SH-SY5Y (cell line): ENCODE measurements around the gene TGM5.
A peak's percentile ranks its signal among the peaks of the same experiment; 100 is the strongest.

Experiments used
- GATA2 ChIP-seq: IDR thresholded peaks from 2 replicates; pipeline ENCODE4 v1.6.1; 2011; ENCODE audit warnings: mild to moderate bottlenecking, low read depth, low read length
- GATA3 ChIP-seq: IDR thresholded peaks from 2 replicates; pipeline ENCODE4 v1.6.1; 2011; ENCODE audit warnings: low read depth, mild to moderate bottlenecking, low read length, moderate library complexity

The TGM5 gene

DNA sequence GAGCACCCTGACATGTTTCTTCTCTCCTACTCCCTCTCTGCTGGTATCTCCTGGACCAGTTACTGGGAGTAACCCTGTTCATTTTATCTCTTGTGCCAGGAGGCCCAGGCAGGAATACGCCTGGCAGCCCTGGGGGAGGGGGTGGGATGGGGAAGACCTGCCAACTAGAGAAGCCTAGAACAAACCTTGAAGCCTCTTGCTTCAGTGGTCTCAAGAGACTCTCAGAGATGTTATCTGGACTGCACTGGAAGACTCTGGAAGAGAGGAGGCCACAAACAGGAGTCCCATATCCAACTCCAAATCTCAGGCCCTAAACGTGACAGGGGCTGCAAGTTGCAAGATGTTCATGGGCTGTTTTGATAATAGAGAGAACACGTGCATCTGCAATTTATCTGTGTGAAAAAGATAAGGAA, 45.7 kb downstream of the TGM5 start, which contains the start of gene EPB42:
TSS of gene EPB42 (minus strand) at position 28 of the 413 bp plus-strand sequence. CDS start 193 bp downstream, outside the sequence.
- TF ChIP-seq GATA3 (no peak), GATA2 (no peak)

GRCh38 chr15:43219929-43220928, 46.5 kb downstream of the TGM5 start:
- no peak for TF ChIP-seq GATA3
- TF ChIP-seq GATA2, result no peak

- TF ChIP-seq GATA2 (peak; percentile 70), GATA3 (no peak)
Measured at GRCh38 chr15:43218908-43219706, 47.6 kb downstream of the TGM5 start.

DNA sequence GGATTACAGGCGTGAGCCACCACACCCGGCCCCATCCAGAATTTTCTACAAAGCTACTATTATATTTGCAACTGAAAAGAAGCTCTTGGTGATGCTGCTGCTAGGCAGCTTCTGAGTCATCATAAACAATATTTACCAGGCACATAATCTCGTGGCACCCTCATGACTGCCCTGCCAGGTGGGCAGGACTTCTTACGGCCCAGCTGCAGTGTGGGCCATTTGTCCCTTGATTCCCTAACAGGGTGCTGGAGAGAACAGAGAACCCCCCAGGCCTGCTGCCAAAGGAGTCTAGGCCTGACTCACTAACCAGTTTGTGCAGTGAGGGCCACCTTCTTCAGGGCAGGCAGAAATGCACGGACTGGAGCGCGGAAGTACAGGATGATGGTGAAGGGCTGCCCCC, 50.8 kb downstream of the TGM5 start:
- TF ChIP-seq GATA3, result no peak
- TF ChIP-seq GATA2, result no peak

DNA sequence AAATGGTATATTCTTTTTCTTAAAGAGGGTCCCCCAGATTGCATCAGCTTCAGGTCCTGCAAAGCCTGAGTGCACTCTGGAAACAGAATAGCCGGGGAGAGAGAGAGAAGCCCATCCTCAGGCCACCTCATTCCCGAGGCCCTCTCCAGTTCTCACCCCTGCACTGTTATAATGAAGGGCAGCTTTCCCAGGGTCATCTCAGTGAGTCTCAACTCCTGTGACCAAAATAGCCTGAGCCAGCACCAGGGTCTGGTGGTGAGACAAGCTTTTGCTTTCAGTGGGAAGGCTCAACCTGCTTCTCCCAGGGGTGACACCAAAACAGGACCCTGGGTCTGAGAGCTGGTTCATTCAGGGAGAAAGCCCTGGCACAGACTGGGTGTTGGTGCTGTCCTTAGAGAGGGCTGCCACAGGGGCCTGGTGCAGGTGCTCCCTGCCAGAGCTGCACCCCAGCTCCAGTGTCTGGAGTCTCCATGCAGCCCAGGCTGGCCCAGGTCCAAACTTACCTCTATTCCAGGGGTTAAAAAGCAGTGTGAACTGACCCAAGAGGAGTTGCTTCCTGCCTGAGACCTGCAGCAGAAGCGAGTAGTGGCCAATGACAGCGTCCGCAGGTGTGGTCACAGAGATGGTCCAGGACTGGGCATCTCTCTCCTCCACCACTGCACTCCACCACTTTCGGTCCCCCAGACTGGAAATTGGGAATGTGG, 52.0 kb downstream of the TGM5 start:
- TF ChIP-seq GATA3, result no peak
- TF ChIP-seq GATA2, result no peak

- TF ChIP-seq GATA2, result no peak
- no peak for TF ChIP-seq GATA3
Measured at GRCh38 chr15:43214169-43214568, 52.6 kb downstream of the TGM5 start.

DNA sequence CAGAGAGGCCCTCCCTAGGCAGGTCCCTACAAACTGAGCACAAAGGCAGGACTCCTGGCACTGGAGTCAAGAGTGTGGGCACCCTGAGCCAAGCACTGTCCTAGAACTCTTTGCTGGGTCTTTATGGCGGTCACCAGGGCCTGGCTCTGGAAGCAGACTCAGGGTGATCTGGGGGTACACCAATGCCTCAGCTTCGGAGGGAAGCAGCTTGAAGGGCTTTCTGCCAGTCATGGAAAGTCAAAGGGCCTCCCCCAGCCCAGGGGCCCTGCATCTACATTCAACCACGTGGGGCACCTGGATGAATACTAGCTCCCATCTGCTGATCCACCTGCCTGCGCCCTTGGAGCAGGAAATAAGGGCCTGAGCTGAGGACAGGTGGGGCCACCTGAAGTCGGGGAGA, 53.3 kb downstream of the TGM5 start:
- TF ChIP-seq GATA3, result no peak
- TF ChIP-seq GATA2, result no peak

DNA sequence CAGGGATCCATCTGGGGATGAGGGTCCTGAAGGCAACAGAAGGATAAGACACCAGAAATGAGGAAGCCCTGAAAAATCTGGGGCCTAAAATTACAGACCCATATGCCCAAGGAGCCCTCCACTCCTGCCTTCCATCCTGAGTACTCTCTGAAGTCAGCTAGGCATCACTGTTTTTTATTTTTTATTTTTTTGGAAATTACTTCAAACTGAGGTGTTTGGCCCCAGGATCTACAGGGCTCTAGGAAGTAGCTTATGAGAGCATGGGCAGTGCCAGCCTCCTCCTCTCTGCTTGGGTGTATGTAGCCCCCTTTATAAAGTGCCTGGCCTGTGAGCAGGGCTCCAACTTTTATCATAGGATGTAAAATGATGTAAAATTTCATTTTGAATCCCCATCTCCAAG, 53.8 kb downstream of the TGM5 start:
- TF ChIP-seq GATA2 (no peak), GATA3 (no peak)

- TF ChIP-seq GATA2 (no peak), GATA3 (no peak)
Measured at GRCh38 chr15:43212299-43212698, 54.4 kb downstream of the TGM5 start.

GRCh38 chr15:43211224-43211735, 55.4 kb downstream of the TGM5 start:
- TF ChIP-seq GATA3, result no peak
- no peak for TF ChIP-seq GATA2

DNA sequence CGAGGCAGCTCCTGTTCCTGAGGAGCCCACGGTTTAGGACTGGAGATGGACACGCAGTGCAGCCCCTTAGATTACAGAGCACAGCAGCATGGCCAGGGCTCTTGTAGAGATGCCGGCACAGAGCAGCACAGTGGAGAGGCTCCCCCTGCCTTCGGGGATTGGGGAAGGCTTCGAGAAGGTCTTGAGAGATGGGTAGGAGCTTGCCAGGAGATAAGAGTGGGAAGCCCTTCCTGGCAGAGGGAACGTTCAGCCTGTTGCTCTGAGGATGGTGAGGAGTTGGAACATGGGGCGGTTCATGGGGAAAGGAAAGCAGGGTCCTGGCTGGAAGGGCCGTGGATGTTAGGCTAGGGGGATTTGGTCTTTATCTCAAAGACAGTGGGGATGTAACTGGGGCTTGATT, 55.9 kb downstream of the TGM5 start:
- no peak for TF ChIP-seq GATA2
- no peak for TF ChIP-seq GATA3

DNA sequence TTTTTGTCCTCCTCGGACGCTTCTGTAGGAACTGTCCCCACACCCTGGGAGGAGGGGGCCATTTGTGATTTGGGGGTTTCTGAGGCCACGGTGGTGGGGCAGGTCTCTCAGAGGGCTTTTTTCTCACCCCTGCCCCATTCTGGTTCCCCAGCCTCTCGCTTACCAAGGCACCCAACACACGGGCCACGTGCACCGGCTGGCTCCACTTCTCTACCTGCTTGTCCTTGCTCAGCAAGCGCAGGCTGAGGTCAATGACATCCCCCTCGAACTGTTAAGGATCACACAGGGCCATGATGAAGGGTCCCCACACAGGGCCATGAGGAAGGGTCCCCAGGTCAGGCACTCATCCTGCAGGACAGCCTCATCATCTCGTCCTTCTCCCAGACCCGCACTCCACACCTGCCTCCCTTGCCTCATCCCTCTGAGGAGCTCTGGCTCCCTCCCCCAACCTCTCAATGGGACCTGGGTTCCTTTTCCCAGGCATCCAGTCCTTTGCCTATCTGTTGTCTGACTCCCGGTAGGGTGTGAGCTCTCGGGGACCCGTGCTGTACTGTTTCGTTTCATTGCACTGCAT, 56.5 kb downstream of the TGM5 start:
- TF ChIP-seq GATA2 (no peak), GATA3 (no peak)

- TF ChIP-seq GATA2 (no peak), GATA3 (no peak)
Measured at GRCh38 chr15:43209059-43209824, 57.5 kb downstream of the TGM5 start.
